OCI-LY3 (cell line): ENCODE measurements around the gene C1D.

ENCODE experiments used
- H2AFZ ChIP-seq: fragments of 200-600, 300-600 bp; shearing (Covaris generic); 2 replicates; pipeline ENCODE4 v1.6.0; 2014; ENCODE audit warnings: antibody characterized with exemption, low read depth, low read length
- H3K27ac ChIP-seq: fragments of 200-600, 300-600 bp; sonication (generic); 2 replicates; pipeline ENCODE4 v1.5.1; 2014; ENCODE audit warnings: mild to moderate bottlenecking, low read length, moderate library complexity, mixed read lengths
- H3K27me3 ChIP-seq: fragments of 200-600, 300-600 bp; sonication (generic); 2 replicates; pipeline ENCODE4 v1.6.1; 2014; ENCODE audit warnings: low read depth, low read length, mixed read lengths
- H3K36me3 ChIP-seq: fragments of 200-600, 300-600 bp; sonication (generic); replicated peaks from 2 replicates; pipeline ENCODE3; 2014; ENCODE audit warnings: low read depth, low read length, mixed read lengths
- H3K4me1 ChIP-seq: fragments of 300-600, 200-600 bp; sonication (generic); 2 replicates; pipeline ENCODE4 v1.6.1; 2014; ENCODE audit warnings: low read length, mixed read lengths
- H3K4me2 ChIP-seq: fragments of 200-600, 300-600 bp; sonication (generic); 2 replicates; pipeline ENCODE4 v1.6.1; 2014; ENCODE audit warnings: low read length, mixed read lengths
- H3K4me3 ChIP-seq: fragments of 300-600, 200-600 bp; sonication (generic); 2 replicates; pipeline ENCODE4 v1.5.1; 2014; ENCODE audit warnings: antibody characterized with exemption, mild to moderate bottlenecking, low read length, moderate library complexity
- H3K79me2 ChIP-seq: fragments of 300-600, 200-600 bp; shearing (Covaris generic); 2 replicates; pipeline ENCODE4 v1.6.1; 2014; ENCODE audit warnings: mild to moderate bottlenecking, low read length, mixed read lengths
- H3K9ac ChIP-seq: fragments of 300-600, 200-600 bp; shearing (Covaris generic); 2 replicates; pipeline ENCODE4 v1.6.0; 2014; ENCODE audit warnings: mild to moderate bottlenecking, low read length, moderate library complexity
- H3K9me3 ChIP-seq: fragments of 200-600, 300-600 bp; shearing (Covaris generic); 2 replicates; pipeline ENCODE4 v1.6.1; 2014; ENCODE audit warnings: low read length, mixed read lengths; ENCODE audit not compliant: insufficient read depth
- H4K20me1 ChIP-seq: fragments of 200-600, 300-600 bp; sonication (generic); 2 replicates; pipeline ENCODE4 v1.6.1; 2016; ENCODE audit warnings: low read length, mixed read lengths; ENCODE audit not compliant: insufficient read depth
- CTCF ChIP-seq: fragments of 200-600, 300-600 bp; sonication (generic); IDR thresholded peaks from 2 replicates; pipeline ENCODE4 v1.5.1; 2014; ENCODE audit warnings: antibody characterized with exemption, low read length, low read depth
- EZH2phosphoT487 ChIP-seq: fragments of 200-600 bp; shearing (Covaris generic); IDR thresholded peaks from 2 replicates; pipeline ENCODE4 v1.6.1; 2018; ENCODE audit warnings: antibody characterized with exemption, mixed run types, low read depth

C1D gene

GRCh38 chr2:68043695-68044094 lies 19.1 kb downstream of the C1D start:
- TF ChIP-seq CTCF, result no peak
- Histone ChIP-seq H3K4me3 (no peak overlapping the region), H3K27me3 (no peaks in the 10 kb centered on the region), H4K20me1 (0 out of 2 replicates have a peak, but pooled peaks cover 5% of the 10 kb centered on the region), H3K4me2 (no peak overlapping the region), H2AFZ (no peak overlapping the region), H3K36me3 (peaks cover 4% of the 10 kb centered on the region), H3K9ac (no peak overlapping the region), H3K9me3 (no peaks in the 10 kb centered on the region), H3K4me1 (no peaks in the 10 kb centered on the region), H3K27ac (no peak overlapping the region), H3K79me2 (peaks cover 4% of the 10 kb centered on the region; the same call in 1 of the 2 replicates)

- Histone ChIP-seq H3K9ac (no peak overlapping the region), H4K20me1 (0 out of 2 replicates have a peak, but pooled peaks cover 5% of the 10 kb centered on the region), H3K4me1 (no peaks in the 10 kb centered on the region), H3K27ac (no peak overlapping the region), H3K79me2 (0 out of 2 replicates have a peak, but pooled peaks cover 4% of the 10 kb centered on the region), H3K36me3 (peaks cover 4% of the 10 kb centered on the region), H3K9me3 (no peaks in the 10 kb centered on the region), H3K4me2 (no peak overlapping the region), H3K27me3 (no peaks in the 10 kb centered on the region), H2AFZ (no peak overlapping the region), H3K4me3 (no peak overlapping the region)
- no peak for TF ChIP-seq EZH2phosphoT487
- TF ChIP-seq CTCF, result no peak
Measured at GRCh38 chr2:68043032-68043431, 19.8 kb downstream of the C1D start.

GRCh38 chr2:68041704-68042245 lies 21.0 kb downstream of the C1D start:
- no peak overlapping the region for H3K9ac ChIP-seq
- H3K27ac ChIP-seq, result no peak overlapping the region
- no peaks in the 10 kb centered on the region for H3K9me3 ChIP-seq
- no peaks in the 10 kb centered on the region for H4K20me1 ChIP-seq
- H2AFZ ChIP-seq, result no peak overlapping the region
- H3K36me3 ChIP-seq, result peaks cover 4% of the 10 kb centered on the region
- no peaks in the 10 kb centered on the region for H3K4me1 ChIP-seq
- no peaks in the 10 kb centered on the region for H3K79me2 ChIP-seq
- TF ChIP-seq EZH2phosphoT487 (no peak), CTCF (no peak)
- no peak overlapping the region for H3K4me2 ChIP-seq
- H3K27me3 ChIP-seq, result no peaks in the 10 kb centered on the region
- H3K4me3 ChIP-seq, result no peak overlapping the region

- no peak overlapping the region for H3K4me2 ChIP-seq
- no peak overlapping the region for H3K9ac ChIP-seq
- no peak for TF ChIP-seq CTCF
- TF ChIP-seq EZH2phosphoT487, result no peak
Measured at GRCh38 chr2:68040078-68040477, 22.7 kb downstream of the C1D start.

More at GRCh38 chr2:68040078-68040477, 22.7 kb downstream of the C1D start:
- Histone ChIP-seq H4K20me1 (no peaks in the 10 kb centered on the region), H3K4me3 (no peak overlapping the region), H3K9me3 (no peaks in the 10 kb centered on the region), H3K4me1 (no peaks in the 10 kb centered on the region), H3K79me2 (no peaks in the 10 kb centered on the region), H2AFZ (no peak overlapping the region), H3K27ac (no peak overlapping the region), H3K36me3 (no peaks in the 10 kb centered on the region), H3K27me3 (no peaks in the 10 kb centered on the region)
